PC-3 (cell line): ENCODE measurements around the gene SHROOM3. TPM values are rescaled to one million over a fixed set of nuclear protein-coding genes. Genes with fewer than 3 reads are reported as not detected.

ENCODE experiments used
- ATAC-seq: fragments of 200-7000 bp; cut with Tn5 transposase; 2 replicates; pipeline ENCODE4 v1.9.1; 2020; ENCODE audit warnings: mild to moderate bottlenecking, moderate library complexity
- BruUV-seq: library from RNA; stranded (reverse); fragments of 400-500 nt; replicated peaks from 2 replicates; lab custom pipeline; 2021; lab: Mats Ljungman, UMichigan
- CTCF ChIA-PET: fragments of 300-600 bp; sonication (Branson Sonifier 250); formaldehyde crosslinking; loops from one replicate; lab custom pipeline; 2022; ENCODE audit warnings: antibody characterized with exemption; lab: Charles Lee
- POLR2A ChIA-PET: fragments of 300-600 bp; sonication (Branson Sonifier 250); formaldehyde crosslinking; loops from one replicate; lab custom pipeline; 2022; ENCODE audit warnings: antibody characterized with exemption; ENCODE audit not compliant: unreplicated experiment; lab: Charles Lee
- DNase-seq: peaks from one replicate; pipeline ENCODE4 v3.0.0-alpha.2; 2015
- H2AFZ ChIP-seq: fragments of 300-600 bp; sonication (generic); 2 replicates; pipeline ENCODE4 v1.6.0; 2016; ENCODE audit warnings: antibody characterized with exemption, low read length
- H3F3A ChIP-seq: fragments of 300-600 bp; sonication (generic); one replicate; pipeline ENCODE4 v1.6.0; 2017; ENCODE audit warnings: antibody characterized with exemption, low read length, control low read depth, mild to moderate bottlenecking; ENCODE audit not compliant: unreplicated experiment
- H3K27ac ChIP-seq: fragments of 300-600 bp; sonication (generic); 2 replicates; pipeline ENCODE4 v1.5.1; 2016; ENCODE audit warnings: mild to moderate bottlenecking, low read length
- H3K27me3 ChIP-seq: fragments of 300-600 bp; sonication (generic); 2 replicates; pipeline ENCODE4 v1.6.1; 2016; ENCODE audit warnings: low read length, mixed read lengths
- H3K36me3 ChIP-seq: fragments of 300-600 bp; sonication (generic); 2 replicates; pipeline ENCODE4 v1.6.1; 2016; ENCODE audit warnings: low read depth, mixed run types, low read length, mixed read lengths
- H3K4me1 ChIP-seq: fragments of 300-600 bp; sonication (generic); 2 replicates; pipeline ENCODE4 v1.5.1; 2016; ENCODE audit warnings: low read length; ENCODE audit not compliant: insufficient read depth
- H3K4me2 ChIP-seq: fragments of 300-600 bp; sonication (generic); 2 replicates; pipeline ENCODE4 v1.6.0; 2016; ENCODE audit warnings: low read length
- H3K4me3 ChIP-seq: fragments of 300-600 bp; sonication (generic); 2 replicates; pipeline ENCODE4 v1.5.1; 2016; ENCODE audit warnings: mild to moderate bottlenecking, low read length, mixed read lengths
- H3K79me2 ChIP-seq: fragments of 300-600 bp; sonication (generic); 2 replicates; pipeline ENCODE4 v1.6.1; 2017; ENCODE audit warnings: low read length, mixed read lengths
- H3K9ac ChIP-seq: fragments of 300-600 bp; sonication (generic); 2 replicates; pipeline ENCODE4 v1.6.0; 2016; ENCODE audit warnings: mild to moderate bottlenecking, low read length
- H3K9me2 ChIP-seq: fragments of 300-600 bp; sonication (generic); replicated peaks from 2 replicates; pipeline ENCODE4 v1.6.1; 2016; ENCODE audit warnings: mixed run types, low read length, mixed read lengths
- H3K9me3 ChIP-seq: fragments of 300-600 bp; sonication (generic); 2 replicates; pipeline ENCODE4 v1.6.1; 2016; ENCODE audit warnings: low read length, mixed read lengths
- H4K20me1 ChIP-seq: fragments of 300-600 bp; sonication (generic); 2 replicates; pipeline ENCODE4 v1.6.1; 2016; ENCODE audit warnings: low read length, mixed read lengths
- CTCF ChIP-seq: fragments of 300-600 bp; sonication (generic); conservative IDR thresholded peaks from 2 replicates; pipeline ENCODE4 v1.5.1; 2017; ENCODE audit warnings: antibody characterized with exemption, low read depth, mild to moderate bottlenecking, low read length
- EZH2 ChIP-seq: fragments of 300-600 bp; sonication (generic); IDR thresholded peaks from one replicate; pipeline ENCODE4 v1.6.1; 2017; ENCODE audit warnings: antibody characterized with exemption, mild to moderate bottlenecking, low read length; ENCODE audit not compliant: unreplicated experiment
- EZH2phosphoT487 ChIP-seq: fragments of 300-600 bp; sonication (generic); IDR thresholded peaks from 2 replicates; pipeline ENCODE4 v1.6.1; 2018; ENCODE audit warnings: mild to moderate bottlenecking, antibody characterized with exemption, low read length, borderline replicate concordance
- intact Hi-C: fragments of 100-400 bp; cut with micrococcal nuclease; formaldehyde crosslinking; loops from 2 replicates; pipeline ENCODE4 v1.9.0; 2023
- total RNA-seq: library from RNA; depleted of rRNA; stranded (reverse); fragments of >200 nt; gene quantifications from 2 replicates; pipeline ENCODE4 v1.2.3, GENCODE V29; 2014

The SHROOM3 gene
- total RNA-seq, 1 experiment from 2014 or later, result 27.8 TPM

- intact Hi-C loops, result no loop called here
These were observed 54.1 kb downstream of the SHROOM3 start for GRCh38 chr4:76488888-76489685.

GRCh38 chr4:76489686-76490161, 54.7 kb downstream of the SHROOM3 start:
- BruUV-seq, result no TSS peak
- intact Hi-C loops, result no loop called here
- H3K79me2 ChIP-seq, result no peaks in the 10 kb centered on the region
- H3K27me3 ChIP-seq, result no peaks in the 10 kb centered on the region
- ATAC-seq (no peak), DNase-seq (no peak)
- H3K9ac ChIP-seq, result no peak overlapping the region
- no peak overlapping the region for H2AFZ ChIP-seq
- H3K9me3 ChIP-seq, result no peaks in the 10 kb centered on the region
- CTCF ChIA-PET, result no interaction called here
- H3K36me3 ChIP-seq, result no peaks in the 10 kb centered on the region
- H4K20me1 ChIP-seq, result no peaks in the 10 kb centered on the region
- TF ChIP-seq EZH2phosphoT487 (no peak), CTCF (no peak)
- peaks cover 4% of the 10 kb centered on the region for H3F3A ChIP-seq
- no peak overlapping the region for H3K4me3 ChIP-seq
- POLR2A ChIA-PET, result no interaction called here
- no peak overlapping the region for H3K4me2 ChIP-seq
- H3K27ac ChIP-seq, result no peak overlapping the region
- no peaks in the 10 kb centered on the region for H3K9me2 ChIP-seq
- peaks cover 3% of the 10 kb centered on the region; the same call in 1 of the 2 replicates for H3K4me1 ChIP-seq

More at GRCh38 chr4:76488888-76489685, 54.1 kb downstream of the SHROOM3 start:
- Histone ChIP-seq H3K27ac (no peak overlapping the region), H3F3A (peaks cover 4% of the 10 kb centered on the region), H2AFZ (no peak overlapping the region), H3K27me3 (no peaks in the 10 kb centered on the region), H3K4me2 (no peak overlapping the region), H3K9me3 (no peaks in the 10 kb centered on the region), H3K9me2 (no peaks in the 10 kb centered on the region), H3K9ac (no peak overlapping the region), H3K4me3 (no peak overlapping the region), H3K79me2 (no peaks in the 10 kb centered on the region), H3K4me1 (peaks cover 3% of the 10 kb centered on the region; the same call in 1 of the 2 replicates), H4K20me1 (no peaks in the 10 kb centered on the region), H3K36me3 (no peaks in the 10 kb centered on the region)
- BruUV-seq, result no TSS peak
- no peak for DNase-seq
- ChIA-PET CTCF (no interaction called here), POLR2A (no interaction called here)
- ATAC-seq, result no peak
- no peak for TF ChIP-seq EZH2
- no peak for TF ChIP-seq EZH2phosphoT487
- no peak for TF ChIP-seq CTCF

GRCh38 chr4:76492055-76492454, 57.0 kb downstream of the SHROOM3 start:
- H3K4me1 ChIP-seq, result no peaks in the 10 kb centered on the region
- H3K9me3 ChIP-seq, result no peaks in the 10 kb centered on the region
- H3F3A ChIP-seq, result no peaks in the 10 kb centered on the region
- no peak for DNase-seq
- H3K9ac ChIP-seq, result no peak overlapping the region
- CTCF ChIA-PET, result no interaction called here
- ATAC-seq, result no peak
- H3K79me2 ChIP-seq, result no peaks in the 10 kb centered on the region
- no peak overlapping the region for H2AFZ ChIP-seq
- H3K27ac ChIP-seq, result no peak overlapping the region
- no peaks in the 10 kb centered on the region for H3K36me3 ChIP-seq
- H4K20me1 ChIP-seq, result no peaks in the 10 kb centered on the region
- H3K4me3 ChIP-seq, result no peak overlapping the region
- BruUV-seq, result no TSS peak
- no peaks in the 10 kb centered on the region for H3K9me2 ChIP-seq
- H3K4me2 ChIP-seq, result no peak overlapping the region
- POLR2A ChIA-PET, result no interaction called here
- TF ChIP-seq CTCF (no peak), EZH2phosphoT487 (no peak), EZH2 (no peak)
- intact Hi-C loops, result no loop called here
- no peaks in the 10 kb centered on the region for H3K27me3 ChIP-seq
